ENCODE measurements around the gene SLC22A6. TPM values are rescaled to one million over a fixed set of nuclear protein-coding genes. Genes with fewer than 3 reads are reported as not detected.

Gene SLC22A6
- total RNA-seq, 1 donor = not detected

DNA sequence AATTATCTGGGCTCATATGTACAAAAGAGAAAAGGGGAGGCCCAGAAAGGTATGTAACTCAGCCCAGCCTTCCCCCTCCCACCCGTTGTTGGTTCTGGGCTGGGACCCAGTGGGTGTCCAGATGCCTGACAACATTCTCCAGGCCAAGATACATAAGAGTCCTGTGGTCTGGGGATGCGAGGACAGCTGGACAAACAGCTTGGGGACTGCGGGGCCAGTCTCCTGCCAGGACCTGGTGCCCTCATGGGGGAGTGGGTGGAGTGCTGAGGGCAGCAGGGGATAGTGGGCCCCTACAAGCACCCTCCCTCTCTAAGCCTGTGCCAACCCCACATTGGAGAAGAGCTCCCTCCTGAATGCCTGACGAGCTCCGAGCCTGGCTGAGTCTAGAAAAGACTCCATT lies 3.5 kb upstream of the SLC22A6 start:
- no peak overlapping the region for H3K4me3 ChIP-seq (ENCODE audit: low read depth, low read length)
- no peak for DNase-seq (ENCODE audit: low read depth)
- TF ChIP-seq, protein P1, sequence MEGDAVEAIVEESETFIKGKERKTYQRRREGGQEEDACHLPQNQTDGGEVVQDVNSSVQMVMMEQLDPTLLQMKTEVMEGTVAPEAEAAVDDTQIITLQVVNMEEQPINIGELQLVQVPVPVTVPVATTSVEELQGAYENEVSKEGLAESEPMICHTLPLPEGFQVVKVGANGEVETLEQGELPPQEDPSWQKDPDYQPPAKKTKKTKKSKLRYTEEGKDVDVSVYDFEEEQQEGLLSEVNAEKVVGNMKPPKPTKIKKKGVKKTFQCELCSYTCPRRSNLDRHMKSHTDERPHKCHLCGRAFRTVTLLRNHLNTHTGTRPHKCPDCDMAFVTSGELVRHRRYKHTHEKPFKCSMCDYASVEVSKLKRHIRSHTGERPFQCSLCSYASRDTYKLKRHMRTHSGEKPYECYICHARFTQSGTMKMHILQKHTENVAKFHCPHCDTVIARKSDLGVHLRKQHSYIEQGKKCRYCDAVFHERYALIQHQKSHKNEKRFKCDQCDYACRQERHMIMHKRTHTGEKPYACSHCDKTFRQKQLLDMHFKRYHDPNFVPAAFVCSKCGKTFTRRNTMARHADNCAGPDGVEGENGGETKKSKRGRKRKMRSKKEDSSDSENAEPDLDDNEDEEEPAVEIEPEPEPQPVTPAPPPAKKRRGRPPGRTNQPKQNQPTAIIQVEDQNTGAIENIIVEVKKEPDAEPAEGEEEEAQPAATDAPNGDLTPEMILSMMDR (IDR thresholded peaks at IDR 0.05; ENCODE audit: insufficient read depth, low read length) = no peak

DNA sequence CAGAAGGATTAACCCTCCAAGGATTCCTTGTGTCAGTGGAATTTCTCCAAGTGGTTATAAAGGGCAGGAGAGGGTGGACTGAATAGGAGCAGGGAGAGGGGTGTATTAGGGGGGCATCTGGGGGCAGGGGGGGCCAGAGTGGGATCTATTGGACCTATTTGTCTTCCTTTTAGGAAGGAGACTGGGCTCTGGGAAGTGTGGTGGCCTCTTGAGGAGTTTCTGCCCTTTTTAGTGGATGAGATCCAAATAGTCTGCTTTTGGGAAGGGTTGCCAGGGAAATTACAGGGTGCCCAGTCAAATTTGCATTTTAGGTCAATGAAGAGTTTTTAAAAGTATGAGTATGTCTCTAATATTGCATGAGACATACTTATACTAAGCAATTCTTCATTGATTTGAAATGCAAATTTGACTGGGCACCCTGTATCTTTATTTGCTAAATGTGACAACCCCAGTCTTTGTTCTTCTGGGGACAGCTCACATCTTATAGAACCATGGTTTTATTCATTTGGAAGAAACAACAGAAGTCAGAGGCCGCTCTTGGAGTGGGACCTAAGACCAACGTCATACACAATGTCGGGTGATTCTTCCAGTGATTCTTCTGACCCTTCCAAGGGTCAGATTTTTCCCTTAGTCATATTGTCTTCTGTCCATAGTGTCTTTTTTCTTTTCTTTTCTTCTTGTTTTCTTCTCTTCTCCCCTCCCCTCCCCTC lies 429 bp upstream of the SLC22A6 start:
- no peak for DNase-seq (ENCODE audit: low read depth)
- H3K4me3 ChIP-seq (ENCODE audit: low read depth, low read length) = no peak overlapping the region
- TF ChIP-seq, protein P1 (IDR thresholded peaks at IDR 0.05; ENCODE audit: insufficient read depth, low read length) = no peak

DNA sequence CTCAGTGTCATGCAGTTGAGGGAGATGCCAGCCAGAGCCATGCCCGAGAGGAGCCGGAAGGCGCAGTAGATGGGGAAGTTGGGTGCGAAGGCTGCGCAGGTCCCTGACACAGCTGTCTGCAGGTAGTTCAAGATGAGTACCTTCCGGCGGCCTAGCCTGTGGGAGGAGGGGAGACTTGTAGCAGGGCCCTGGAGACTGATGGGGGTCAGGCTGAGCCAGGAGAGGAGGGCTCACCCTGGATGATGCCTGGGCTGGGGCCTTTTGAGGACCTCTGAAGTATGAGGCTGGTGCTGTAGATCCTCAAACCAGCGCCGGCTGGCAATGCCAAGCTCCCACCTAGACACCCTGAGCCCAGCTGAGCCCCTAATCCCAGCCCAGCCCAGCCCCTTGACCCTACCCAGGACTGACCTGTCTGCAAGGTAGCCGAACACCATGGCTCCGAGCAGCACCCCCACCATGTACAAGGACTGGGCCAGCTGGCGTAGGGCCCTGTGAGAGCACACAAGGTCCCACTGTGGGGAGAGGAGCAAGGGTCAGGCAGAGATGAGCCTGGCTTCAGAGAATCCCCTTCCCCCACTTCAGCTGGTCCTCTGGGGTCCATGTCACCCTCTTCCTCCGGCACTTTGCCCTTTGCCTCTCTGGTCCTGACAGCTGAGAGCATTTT lies 1.1 kb downstream of the SLC22A6 start:
- H3K4me3 ChIP-seq (ENCODE audit: low read depth, low read length) = no peak overlapping the region
- TF ChIP-seq, protein P1 (IDR thresholded peaks at IDR 0.05; ENCODE audit: insufficient read depth, low read length) = no peak

DNA sequence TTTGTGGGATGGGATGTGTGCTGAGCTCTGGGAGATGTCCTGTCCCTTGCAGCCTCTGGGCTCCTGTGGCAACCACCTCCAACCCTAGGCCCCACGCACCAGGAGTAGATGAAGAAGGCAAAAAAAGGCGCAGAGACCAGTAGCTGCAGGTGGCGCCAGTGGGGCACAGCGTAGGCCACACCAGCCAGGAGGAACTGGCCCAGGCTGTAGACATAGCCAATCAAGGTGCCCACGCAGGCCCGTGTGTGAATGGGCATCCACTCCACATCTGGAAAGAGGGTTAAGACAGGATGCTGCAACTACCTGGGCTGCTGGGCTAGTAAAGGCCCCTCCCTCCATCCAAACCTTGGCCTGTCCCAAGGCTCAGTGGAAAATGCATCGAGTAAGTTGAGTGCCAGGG lies 3.0 kb downstream of the SLC22A6 start:
- no peak for DNase-seq (ENCODE audit: low read depth)
- TF ChIP-seq, protein P1 (IDR thresholded peaks at IDR 0.05; ENCODE audit: insufficient read depth, low read length) = no peak
- H3K4me3 ChIP-seq (ENCODE audit: low read depth, low read length) = no peak overlapping the region

More for the DNA sequence above, 1.1 kb downstream of the SLC22A6 start:
- no peak for DNase-seq (ENCODE audit: low read depth)

DNA sequence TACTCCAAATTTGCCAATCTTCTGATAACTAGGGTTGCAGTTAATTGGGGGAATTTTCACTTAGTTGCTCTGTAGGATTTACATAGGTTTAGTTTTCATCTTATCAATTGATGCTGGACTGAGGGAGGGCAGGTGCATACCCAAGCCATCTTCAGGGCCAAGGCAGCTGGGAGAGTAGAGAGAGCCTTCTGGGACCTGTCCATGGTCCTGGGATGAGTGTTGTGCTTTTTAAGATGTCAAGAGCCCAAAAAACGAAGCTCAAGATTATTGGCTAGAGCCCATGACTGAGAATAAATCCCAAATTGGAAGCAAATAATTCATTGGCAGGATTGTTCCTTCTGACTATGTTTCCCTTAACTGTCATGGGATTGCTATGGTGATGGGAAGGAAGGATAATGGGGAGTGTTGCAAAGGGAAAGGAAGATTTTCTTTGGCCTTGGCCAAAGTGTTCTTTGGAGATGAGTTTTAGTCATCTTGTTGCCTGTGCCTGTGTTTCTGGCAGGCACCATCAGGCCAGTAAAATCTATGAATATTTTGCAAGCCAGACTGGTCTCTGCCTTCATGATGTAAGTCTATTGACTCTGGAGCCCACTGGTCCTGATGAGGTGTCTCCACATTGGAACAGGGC lies 4.5 kb downstream of the SLC22A6 start:
- peak; percentile 9 for DNase-seq (ENCODE audit: low read depth)
- H3K4me3 ChIP-seq (ENCODE audit: low read depth, low read length) = no peak overlapping the region
- TF ChIP-seq, protein P1 (IDR thresholded peaks at IDR 0.05; ENCODE audit: insufficient read depth, low read length) = no peak

DNA sequence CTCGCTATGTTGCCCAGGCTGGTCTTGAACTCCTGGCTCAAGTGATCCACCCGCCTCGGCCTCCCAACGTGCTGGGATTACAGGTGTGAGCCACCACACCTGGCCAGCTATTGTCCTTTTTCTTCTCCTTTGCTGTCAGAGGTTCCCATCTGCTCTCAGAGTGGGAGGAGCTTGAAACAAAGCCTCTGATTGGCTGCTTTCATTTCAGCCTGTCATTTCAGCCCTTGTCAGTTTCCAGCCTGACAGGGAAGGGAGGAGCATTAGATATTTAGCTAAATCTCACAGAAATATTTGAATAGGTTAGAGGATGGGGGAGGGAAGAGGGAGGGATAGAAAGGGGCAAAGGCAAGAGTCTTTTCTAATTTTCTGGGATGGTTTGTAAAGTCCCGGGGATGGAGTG lies 8.7 kb downstream of the SLC22A6 start:
- no peak for DNase-seq (ENCODE audit: low read depth)
- TF ChIP-seq, protein P1 (IDR thresholded peaks at IDR 0.05; ENCODE audit: insufficient read depth, low read length) = no peak
- no peak overlapping the region for H3K4me3 ChIP-seq (ENCODE audit: low read depth, low read length)
